ENCODE results near the gene CBX1.

DNA sequence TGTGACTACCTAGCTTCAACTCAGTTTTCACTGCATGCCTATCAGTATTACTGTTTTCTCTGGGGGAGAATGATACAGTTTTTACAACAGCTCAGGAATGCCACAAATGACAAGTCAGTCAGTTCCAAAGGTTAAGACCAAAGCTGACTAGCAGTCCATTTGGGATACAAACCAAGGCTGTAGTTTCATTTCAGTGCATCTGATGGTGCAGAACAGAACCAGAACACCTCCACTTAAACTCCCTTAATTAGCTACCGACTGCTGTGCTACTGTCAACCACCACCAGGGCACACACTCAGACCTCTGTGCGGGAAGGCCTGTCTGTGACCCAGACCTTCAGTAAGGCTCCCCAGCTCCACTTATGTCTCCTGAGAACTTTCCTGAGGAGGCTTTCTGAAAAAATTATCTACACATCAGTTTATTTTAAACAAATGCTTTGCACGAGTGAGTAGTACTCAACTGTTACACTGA lies 32.8 kb downstream of the CBX1 start:
- TF ChIP-seq, protein P1, sequence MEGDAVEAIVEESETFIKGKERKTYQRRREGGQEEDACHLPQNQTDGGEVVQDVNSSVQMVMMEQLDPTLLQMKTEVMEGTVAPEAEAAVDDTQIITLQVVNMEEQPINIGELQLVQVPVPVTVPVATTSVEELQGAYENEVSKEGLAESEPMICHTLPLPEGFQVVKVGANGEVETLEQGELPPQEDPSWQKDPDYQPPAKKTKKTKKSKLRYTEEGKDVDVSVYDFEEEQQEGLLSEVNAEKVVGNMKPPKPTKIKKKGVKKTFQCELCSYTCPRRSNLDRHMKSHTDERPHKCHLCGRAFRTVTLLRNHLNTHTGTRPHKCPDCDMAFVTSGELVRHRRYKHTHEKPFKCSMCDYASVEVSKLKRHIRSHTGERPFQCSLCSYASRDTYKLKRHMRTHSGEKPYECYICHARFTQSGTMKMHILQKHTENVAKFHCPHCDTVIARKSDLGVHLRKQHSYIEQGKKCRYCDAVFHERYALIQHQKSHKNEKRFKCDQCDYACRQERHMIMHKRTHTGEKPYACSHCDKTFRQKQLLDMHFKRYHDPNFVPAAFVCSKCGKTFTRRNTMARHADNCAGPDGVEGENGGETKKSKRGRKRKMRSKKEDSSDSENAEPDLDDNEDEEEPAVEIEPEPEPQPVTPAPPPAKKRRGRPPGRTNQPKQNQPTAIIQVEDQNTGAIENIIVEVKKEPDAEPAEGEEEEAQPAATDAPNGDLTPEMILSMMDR (IDR thresholded peaks at IDR 0.05), result peak in 4 of 5 experiments; percentile 24 to 33 (median 28)
- TF ChIP-seq POLR2A (IDR thresholded peaks at IDR 0.05) (no peak), EP300 (IDR thresholded peaks at IDR 0.05; ENCODE audit: low read depth) (no peak)

Data from transverse colon (tissue), 3 donors.